Activated naive CD4-positive, alpha-beta T cell treated with anti-CD3 and anti-CD28 coated beads, Interleukin-2, amount 10 ng/mL, durations not matched to agents 7 days and 5 days (primary cell): ENCODE data around the gene ENOX2.

ENCODE experiments used
- CTCF ChIA-PET: fragments of 350-600 bp; sonication (Branson Sonifier 250); formaldehyde crosslinking; loops from one replicate; lab custom pipeline; 2021; ENCODE audit warnings: antibody characterized with exemption; lab: Charles Lee
- DNase-seq: peaks from one replicate; pipeline ENCODE4 v3.0.0-alpha.2; 2020
- H3K27ac Mint-ChIP-seq: one replicate; pipeline ENCODE4 v1.8.0; 2021; ENCODE audit warnings: mild to moderate bottlenecking, moderate library complexity, mixed read lengths
- H3K27me3 Mint-ChIP-seq: one replicate; pipeline ENCODE4 v1.8.0; 2021; ENCODE audit warnings: mild to moderate bottlenecking, mixed read lengths
- H3K36me3 Mint-ChIP-seq: one replicate; pipeline ENCODE4 v1.8.0; 2021; ENCODE audit warnings: mixed read lengths
- H3K4me1 Mint-ChIP-seq: one replicate; pipeline ENCODE4 v1.8.0; 2021; ENCODE audit warnings: mixed read lengths
- H3K4me3 Mint-ChIP-seq: one replicate; pipeline ENCODE4 v1.8.0; 2021; ENCODE audit warnings: mild to moderate bottlenecking, moderate library complexity, mixed read lengths
- H3K9me3 Mint-ChIP-seq: one replicate; pipeline ENCODE4 v1.8.0; 2021; ENCODE audit warnings: mixed read lengths

The ENOX2 gene

DNA sequence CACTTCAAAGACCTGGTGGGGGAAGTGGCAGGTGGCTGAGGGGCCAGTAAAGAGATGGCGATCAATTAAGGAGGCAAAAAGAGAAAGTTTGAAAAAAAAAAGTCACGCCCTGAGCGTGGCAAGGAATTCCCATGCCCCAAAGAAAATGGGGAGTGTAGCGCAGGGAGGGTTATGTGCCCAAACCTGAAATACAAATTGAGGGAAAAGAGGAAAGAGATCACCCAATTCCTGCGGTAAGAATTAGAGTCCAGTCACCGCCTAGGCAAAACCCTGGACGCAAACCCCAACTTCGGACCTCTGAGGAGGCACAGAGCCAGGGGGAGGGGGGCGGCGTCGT lies 595 bp downstream of the ENOX2 start:
- H3K27ac Mint-ChIP-seq = no peak overlapping the region
- H3K36me3 Mint-ChIP-seq = peaks cover 6% of the 10 kb centered on the region

DNA sequence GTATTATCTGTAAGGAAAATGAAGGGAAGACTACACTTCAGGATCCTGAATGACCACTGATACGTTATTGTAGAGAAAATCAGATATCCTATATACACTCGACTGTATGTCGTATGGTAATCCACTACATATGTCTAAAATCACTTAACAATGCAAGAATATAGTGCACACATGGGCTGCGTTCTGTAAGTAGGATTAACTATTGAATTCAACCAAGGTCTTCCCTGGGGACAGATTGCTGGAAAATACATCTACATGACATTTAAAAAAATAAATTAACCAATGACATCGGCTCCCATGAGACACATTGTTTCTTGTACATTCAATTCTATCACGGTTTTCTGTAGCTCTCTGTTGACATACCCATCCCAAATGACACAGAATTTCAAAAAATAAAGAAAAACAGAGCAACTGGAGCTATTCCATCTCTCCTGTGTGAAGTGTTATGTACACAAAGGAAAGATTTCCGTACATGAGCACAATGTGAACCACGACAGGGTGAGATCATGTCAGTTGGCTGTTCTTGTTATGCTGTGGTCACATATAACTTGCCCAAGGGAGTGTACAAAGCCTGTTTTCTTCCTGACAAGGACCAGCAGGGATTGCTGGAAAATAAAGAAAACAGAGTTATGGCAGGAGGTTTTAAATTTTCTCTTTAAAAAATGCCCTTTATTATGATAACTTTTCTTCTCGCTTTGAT lies 6.1 kb downstream of the ENOX2 start:
- Mint-ChIP-seq H3K4me3 (no peak overlapping the region), H3K9me3 (no peaks in the 10 kb centered on the region), H3K4me1 (peaks cover 4% of the 10 kb centered on the region), H3K36me3 (peaks cover 6% of the 10 kb centered on the region), H3K27ac (no peak overlapping the region), H3K27me3 (no peaks in the 10 kb centered on the region)
- CTCF ChIA-PET = no interaction called here
- DNase-seq = no peak

More for the DNA sequence above, 595 bp downstream of the ENOX2 start:
- no peak for DNase-seq
- Mint-ChIP-seq H3K9me3 (no peaks in the 10 kb centered on the region), H3K27me3 (peaks cover 3% of the 10 kb centered on the region), H3K4me1 (peaks cover 9% of the 10 kb centered on the region), H3K4me3 (no peak overlapping the region)
- CTCF ChIA-PET = no interaction called here

DNA sequence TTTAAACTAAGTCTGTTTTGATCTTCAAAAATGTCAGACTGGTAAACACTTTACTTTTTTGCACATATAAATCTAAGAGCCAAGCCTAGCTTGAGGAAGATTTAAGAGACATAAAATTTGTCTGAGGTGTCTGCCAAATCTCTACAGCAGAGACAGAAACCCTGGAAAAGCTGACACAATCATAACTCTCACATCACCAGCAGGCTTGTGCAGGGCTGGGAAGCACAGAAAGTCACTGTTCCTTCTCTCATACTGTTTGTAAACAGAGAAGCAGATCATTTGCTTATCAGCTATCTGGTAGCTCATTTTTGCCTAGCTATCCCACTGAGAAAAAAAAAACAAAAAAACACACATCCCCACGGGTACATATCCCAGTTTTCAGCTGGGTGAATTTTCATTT lies 7.0 kb downstream of the ENOX2 start:
- CTCF ChIA-PET = no interaction called here
- Mint-ChIP-seq H3K27me3 (no peaks in the 10 kb centered on the region), H3K27ac (no peak overlapping the region), H3K4me3 (no peak overlapping the region), H3K9me3 (no peaks in the 10 kb centered on the region), H3K4me1 (no peaks in the 10 kb centered on the region), H3K36me3 (peaks cover 6% of the 10 kb centered on the region)
- no peak for DNase-seq

DNA sequence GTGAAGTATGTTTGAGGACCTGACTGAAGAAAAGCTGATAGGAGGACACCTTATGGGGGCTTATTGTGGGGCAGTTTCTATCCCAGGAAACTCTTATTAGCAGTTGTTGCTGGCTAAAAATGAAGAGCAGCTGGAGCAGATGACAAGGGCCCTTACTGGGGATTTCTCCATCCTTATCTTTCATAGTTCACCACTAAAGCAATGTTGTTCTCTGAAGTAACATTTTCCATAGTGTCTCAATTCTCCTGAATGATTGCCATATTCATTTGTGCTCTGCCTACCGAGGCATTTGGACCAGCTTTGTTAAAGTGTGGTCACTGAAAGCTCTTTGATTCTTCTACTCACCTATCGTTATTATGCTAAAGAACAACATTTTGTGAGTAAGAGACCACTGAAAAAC lies 7.7 kb downstream of the ENOX2 start:
- no peak overlapping the region for H3K4me3 Mint-ChIP-seq

DNA sequence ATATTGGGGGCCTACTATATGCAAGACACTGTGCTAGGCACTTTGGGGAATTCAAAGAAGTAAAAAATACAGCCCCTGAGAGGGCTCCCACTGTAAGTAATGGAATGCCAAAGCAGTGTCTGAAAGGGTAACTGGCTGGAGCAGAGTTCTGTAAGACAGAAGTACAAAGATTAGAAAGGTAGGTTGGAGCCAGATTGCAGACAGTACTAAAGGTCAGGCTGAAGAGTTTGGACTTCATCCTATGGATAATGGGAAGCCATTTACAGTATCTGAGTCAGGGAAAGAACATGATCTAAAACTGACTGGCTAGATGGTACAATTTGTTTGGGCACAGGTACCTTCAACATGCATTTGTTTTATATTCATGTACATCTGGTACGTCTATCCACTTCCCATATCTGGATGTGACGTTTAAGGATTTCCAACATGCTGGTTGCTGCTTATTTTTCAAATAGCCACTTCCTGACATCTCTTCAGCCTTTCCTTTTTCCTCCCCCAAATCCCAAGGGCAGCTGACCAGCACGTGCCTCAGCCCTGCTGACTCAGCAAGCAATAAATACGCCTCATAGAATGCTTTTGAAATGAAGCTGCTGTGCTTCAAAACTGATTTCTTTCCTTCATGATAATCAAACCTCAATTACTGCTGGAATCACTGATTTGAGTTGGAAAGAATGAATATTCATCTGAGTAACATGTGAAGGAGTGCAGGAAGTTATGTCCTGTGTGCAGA lies 9.5 kb downstream of the ENOX2 start:
- CTCF ChIA-PET = no interaction called here
- no peaks in the 10 kb centered on the region for H3K27me3 Mint-ChIP-seq
- H3K4me1 Mint-ChIP-seq = peaks cover 6% of the 10 kb centered on the region
- no peak overlapping the region for H3K27ac Mint-ChIP-seq
- H3K9me3 Mint-ChIP-seq = no peaks in the 10 kb centered on the region
- DNase-seq = no peak
- no peaks in the 10 kb centered on the region for H3K36me3 Mint-ChIP-seq
- no peak overlapping the region for H3K4me3 Mint-ChIP-seq

More for the DNA sequence above, 7.7 kb downstream of the ENOX2 start:
- peaks cover under 1% of the 10 kb centered on the region for H3K4me1 Mint-ChIP-seq
- H3K27me3 Mint-ChIP-seq = no peaks in the 10 kb centered on the region
- H3K36me3 Mint-ChIP-seq = peaks cover 2% of the 10 kb centered on the region
- DNase-seq = no peak
- H3K9me3 Mint-ChIP-seq = no peaks in the 10 kb centered on the region
- no peak overlapping the region for H3K27ac Mint-ChIP-seq
- CTCF ChIA-PET = interaction anchor here (0.7 kb wide), 1 partner anchor 14 kb away, joined by 3 read pairs; no protein-coding TSS in a partner anchor

DNA sequence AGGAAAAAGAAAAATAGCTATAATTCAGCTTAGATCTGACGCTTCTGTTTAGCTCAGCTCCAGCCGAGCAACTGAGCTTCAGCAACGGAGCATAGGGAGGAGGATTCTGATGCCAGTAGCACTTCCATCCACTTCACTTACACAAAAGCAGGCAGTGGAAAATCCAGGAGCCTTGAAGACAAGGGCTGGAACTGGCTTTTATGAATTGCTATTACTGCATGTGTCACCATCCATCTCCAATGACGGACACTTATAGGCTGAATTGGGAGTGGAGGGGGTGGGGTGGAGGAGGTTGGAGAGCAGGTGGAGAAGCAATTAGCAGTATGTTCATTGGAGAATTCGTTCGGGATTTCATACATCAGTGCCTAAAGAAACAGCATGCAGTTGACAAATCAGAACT lies 15.6 kb downstream of the ENOX2 start:
- Mint-ChIP-seq H3K27ac (no peak overlapping the region), H3K36me3 (no peaks in the 10 kb centered on the region), H3K9me3 (no peaks in the 10 kb centered on the region), H3K4me1 (peaks cover 12% of the 10 kb centered on the region), H3K27me3 (no peaks in the 10 kb centered on the region), H3K4me3 (no peak overlapping the region)
- CTCF ChIA-PET = no interaction called here
- no peak for DNase-seq

GRCh38 chrX:130885996-130886395 lies 17.0 kb downstream of the ENOX2 start:
- CTCF ChIA-PET = no interaction called here
- Mint-ChIP-seq H3K27me3 (no peaks in the 10 kb centered on the region), H3K36me3 (no peaks in the 10 kb centered on the region), H3K27ac (no peak overlapping the region), H3K4me3 (peak overlapping the region; percentile 38), H3K4me1 (peaks cover 12% of the 10 kb centered on the region), H3K9me3 (no peaks in the 10 kb centered on the region)
- DNase-seq = no peak

DNA sequence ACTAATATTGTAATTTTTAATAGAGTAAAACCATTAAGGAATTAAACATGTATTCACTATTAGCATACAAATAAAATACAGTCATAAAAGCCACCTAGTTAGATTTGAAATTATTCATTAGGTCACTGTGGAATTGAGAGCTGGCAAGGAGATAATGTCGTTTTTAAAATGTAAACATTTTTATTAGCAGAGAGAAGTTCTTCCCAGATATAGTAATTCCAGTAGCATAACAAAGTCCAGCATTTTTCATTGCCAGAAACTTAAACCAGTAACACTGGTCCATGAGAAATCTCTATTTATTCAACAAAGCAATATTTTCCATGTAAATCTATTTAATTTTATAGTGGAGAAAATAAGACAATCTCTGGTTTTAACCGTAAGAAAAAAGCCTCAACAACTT lies 17.5 kb downstream of the ENOX2 start:
- Mint-ChIP-seq H3K27me3 (no peaks in the 10 kb centered on the region), H3K4me3 (no peak overlapping the region)

GRCh38 chrX:130884627-130885026 lies 18.4 kb downstream of the ENOX2 start:
- H3K9me3 Mint-ChIP-seq = no peaks in the 10 kb centered on the region
- CTCF ChIA-PET = no interaction called here
- no peak overlapping the region for H3K4me3 Mint-ChIP-seq
- no peaks in the 10 kb centered on the region for H3K36me3 Mint-ChIP-seq
- no peak for DNase-seq
- peaks cover 7% of the 10 kb centered on the region for H3K4me1 Mint-ChIP-seq
- H3K27ac Mint-ChIP-seq = no peak overlapping the region
- H3K27me3 Mint-ChIP-seq = no peaks in the 10 kb centered on the region

More for the DNA sequence above, 17.5 kb downstream of the ENOX2 start:
- no peak for DNase-seq
- no peak overlapping the region for H3K27ac Mint-ChIP-seq
- CTCF ChIA-PET = no interaction called here
- H3K4me1 Mint-ChIP-seq = peaks cover 12% of the 10 kb centered on the region
- H3K36me3 Mint-ChIP-seq = no peaks in the 10 kb centered on the region
- no peaks in the 10 kb centered on the region for H3K9me3 Mint-ChIP-seq

DNA sequence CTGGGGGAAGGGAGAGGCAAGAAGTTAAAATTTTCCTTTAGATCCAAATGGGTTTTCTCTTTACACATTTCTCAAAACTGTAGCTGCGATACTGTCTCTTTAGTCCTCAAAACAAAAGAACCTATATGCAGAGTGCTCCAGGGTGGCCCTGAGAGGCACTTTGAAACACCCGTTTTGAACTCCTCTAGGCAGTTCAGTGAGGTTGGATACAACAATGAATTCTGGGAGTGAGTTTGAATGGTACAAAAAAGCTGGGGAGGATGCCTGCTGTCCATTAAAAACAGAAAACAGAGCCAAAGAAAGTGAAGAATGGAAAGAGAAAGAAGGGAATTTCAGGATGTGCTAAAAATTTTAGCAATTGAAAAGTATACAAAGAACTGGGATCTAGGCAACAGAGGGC lies 23.1 kb downstream of the ENOX2 start:
- H3K36me3 Mint-ChIP-seq = peaks cover 9% of the 10 kb centered on the region
- H3K4me3 Mint-ChIP-seq = no peak overlapping the region
- no peak for DNase-seq
- H3K27me3 Mint-ChIP-seq = no peaks in the 10 kb centered on the region
- peaks cover 7% of the 10 kb centered on the region for H3K9me3 Mint-ChIP-seq
- CTCF ChIA-PET = no interaction called here
- no peak overlapping the region for H3K27ac Mint-ChIP-seq
- peaks cover 8% of the 10 kb centered on the region for H3K4me1 Mint-ChIP-seq

GRCh38 chrX:130878350-130879341 lies 24.4 kb downstream of the ENOX2 start:
- Mint-ChIP-seq H3K36me3 (peaks cover 9% of the 10 kb centered on the region), H3K4me3 (no peak overlapping the region), H3K27me3 (no peaks in the 10 kb centered on the region), H3K4me1 (peaks cover 17% of the 10 kb centered on the region), H3K9me3 (peaks cover 9% of the 10 kb centered on the region), H3K27ac (no peak overlapping the region)
- CTCF ChIA-PET = no interaction called here
- no peak for DNase-seq

GRCh38 chrX:130877892-130878341 lies 25.1 kb downstream of the ENOX2 start:
- Mint-ChIP-seq H3K9me3 (peaks cover 9% of the 10 kb centered on the region), H3K36me3 (peaks cover 10% of the 10 kb centered on the region), H3K27me3 (no peaks in the 10 kb centered on the region), H3K27ac (no peak overlapping the region), H3K4me3 (no peak overlapping the region), H3K4me1 (peaks cover 17% of the 10 kb centered on the region)
- CTCF ChIA-PET = no interaction called here
- DNase-seq = no peak

GRCh38 chrX:130876226-130876625 lies 26.8 kb downstream of the ENOX2 start:
- DNase-seq = no peak

DNA sequence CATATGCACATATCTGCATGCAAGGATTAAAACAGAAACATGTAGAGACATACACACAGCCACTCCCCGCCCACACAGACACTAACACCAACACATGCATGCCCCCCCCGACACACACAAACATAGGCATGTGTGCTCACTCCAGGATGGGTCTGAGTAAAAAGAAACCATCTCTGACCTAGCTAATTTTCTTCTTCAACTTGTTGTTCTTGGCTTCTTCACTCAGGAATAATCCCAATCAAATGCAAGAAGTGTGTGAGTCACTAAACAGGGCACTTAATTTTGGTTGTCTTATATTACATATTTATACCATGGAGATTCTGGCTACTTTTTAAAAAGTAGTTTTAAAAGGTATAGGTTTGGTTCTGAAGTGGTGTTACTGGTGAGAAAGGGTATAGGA lies 28.3 kb downstream of the ENOX2 start:
- Mint-ChIP-seq H3K4me1 (peaks cover 17% of the 10 kb centered on the region), H3K36me3 (peaks cover 10% of the 10 kb centered on the region), H3K27me3 (no peaks in the 10 kb centered on the region), H3K9me3 (peaks cover 9% of the 10 kb centered on the region), H3K27ac (no peak overlapping the region), H3K4me3 (no peak overlapping the region)
- CTCF ChIA-PET = no interaction called here
- no peak for DNase-seq

More at GRCh38 chrX:130876226-130876625, 26.8 kb downstream of the ENOX2 start:
- peaks cover 17% of the 10 kb centered on the region for H3K4me1 Mint-ChIP-seq
- peaks cover 10% of the 10 kb centered on the region for H3K36me3 Mint-ChIP-seq
- peaks cover 9% of the 10 kb centered on the region for H3K9me3 Mint-ChIP-seq
- no peak overlapping the region for H3K4me3 Mint-ChIP-seq
- H3K27ac Mint-ChIP-seq = no peak overlapping the region
- CTCF ChIA-PET = no interaction called here
- no peaks in the 10 kb centered on the region for H3K27me3 Mint-ChIP-seq
